SHP77 (cell line): ENCODE measurements around the gene MRAS.

Source experiments
- DNase-seq, 2 experiments: peaks; one replicate each; lab custom pipeline; 2025; lab: John Stamatoyannopoulos, UW

Gene MRAS

GRCh38 chr3:138347960-138348753 lies at the start of gene MRAS:
Gene MRAS (plus strand): TSS chr3:138348579. CDS start chr3:138372884, 24,305 bp downstream.
- no peak for DNase-seq

GRCh38 chr3:138300647-138301046 lies 47.7 kb upstream of the MRAS start:
- no peak for DNase-seq

- no peak for DNase-seq
Measured at GRCh38 chr3:138303474-138303873, 44.9 kb upstream of the MRAS start.

GRCh38 chr3:138307899-138308298 lies 40.5 kb upstream of the MRAS start:
- DNase-seq: no peak

GRCh38 chr3:138308783-138309182 lies 39.6 kb upstream of the MRAS start:
- DNase-seq: no peak

- DNase-seq: no peak
Measured at GRCh38 chr3:138310494-138310893, 37.9 kb upstream of the MRAS start.

- DNase-seq: no peak
Measured at GRCh38 chr3:138314751-138315150, 33.6 kb upstream of the MRAS start.

GRCh38 chr3:138317687-138318086 lies 30.7 kb upstream of the MRAS start:
- DNase-seq: no peak

- DNase-seq: no peak
Measured at GRCh38 chr3:138323971-138324370, 24.4 kb upstream of the MRAS start.

GRCh38 chr3:138325990-138326389 lies 22.4 kb upstream of the MRAS start:
- no peak for DNase-seq

- DNase-seq: no peak
Measured at GRCh38 chr3:138326866-138327595, 21.3 kb upstream of the MRAS start.

- no peak for DNase-seq
Measured at GRCh38 chr3:138327831-138328230, 20.5 kb upstream of the MRAS start.

- DNase-seq: no peak
Measured at GRCh38 chr3:138328341-138328740, 20.0 kb upstream of the MRAS start.

GRCh38 chr3:138329127-138329983 lies 19.0 kb upstream of the MRAS start, which contains the start of gene NME9:
Gene NME9 (minus strand): TSS chr3:138329851. CDS start chr3:138329335, 516 bp downstream.
- peak; percentile 95 to 97 for DNase-seq

GRCh38 chr3:138329984-138330293 lies 18.4 kb upstream of the MRAS start:
- no peak for DNase-seq

GRCh38 chr3:138331143-138331894 lies 17.1 kb upstream of the MRAS start:
- no peak for DNase-seq

- DNase-seq: no peak
Measured at GRCh38 chr3:138332472-138333073, 15.8 kb upstream of the MRAS start.

GRCh38 chr3:138334608-138335007 lies 13.8 kb upstream of the MRAS start:
- DNase-seq: no peak

GRCh38 chr3:138336454-138336999 lies 11.9 kb upstream of the MRAS start:
- DNase-seq: no peak

GRCh38 chr3:138338244-138338643 lies 10.1 kb upstream of the MRAS start:
- no peak for DNase-seq

GRCh38 chr3:138338811-138339210 lies 9.6 kb upstream of the MRAS start:
- DNase-seq: no peak
